Esophagus squamous epithelium (tissue), 4 donors: ENCODE measurements around the gene MRPL41.

Experiments used
- POLR2A ChIP-seq, 4 donors: fragments of 450-650 bp; IDR thresholded peaks; one replicate each; pipeline ENCODE4 v1.6.1; 2017; ENCODE audit warnings: antibody characterized with exemption in 4 of 4, mild to moderate bottlenecking in 4 of 4, moderate library complexity in 3 of 4
- TF ChIP-seq, protein P1 (sequence below), 6 experiments: fragments of 450-650 bp in 4 of 6; fragments of 200-600 bp in 2 of 6; sonication (generic) in 2 of 6; IDR thresholded peaks; one replicate each; pipeline ENCODE4 v1.5.1; 2016 to 2019; ENCODE audit warnings: antibody characterized with exemption in 6 of 6, mild to moderate bottlenecking in 4 of 6, moderate library complexity in 4 of 6

DNA sequence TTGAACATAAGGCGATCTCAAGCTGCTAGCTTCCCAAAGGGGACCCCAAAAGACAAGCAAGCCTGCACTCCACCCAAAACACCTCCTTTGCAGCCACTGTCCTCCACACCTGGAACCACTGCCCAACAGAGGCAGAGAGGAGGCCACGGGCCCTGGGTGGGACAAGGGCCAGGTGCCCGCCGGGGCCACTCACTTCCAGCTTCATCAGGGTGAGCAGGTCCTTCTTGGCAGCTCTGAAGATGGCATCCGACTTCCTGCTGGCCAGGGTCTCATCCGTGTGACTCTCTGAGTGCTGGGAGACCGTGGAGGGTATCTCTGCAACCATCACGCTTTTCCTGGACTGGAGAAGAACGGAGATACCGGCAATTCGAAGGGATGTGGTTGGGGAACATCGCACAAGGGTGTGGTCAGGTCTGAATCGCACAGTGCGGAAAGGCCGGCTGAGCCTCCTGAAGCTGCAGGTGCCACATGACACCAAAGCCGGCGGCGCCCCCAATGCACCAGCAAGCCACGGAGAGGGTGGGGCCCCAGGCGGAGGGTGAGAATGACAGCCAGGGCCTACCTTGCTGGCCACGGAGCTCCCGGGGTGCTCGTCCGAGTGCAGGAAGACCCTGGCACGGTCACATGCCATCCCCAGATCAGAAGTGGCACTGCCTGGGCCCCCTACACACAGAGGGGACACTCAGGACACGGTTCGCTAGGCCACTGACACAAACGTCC lies 46.1 kb upstream of the MRPL41 start:
- TF ChIP-seq, protein P1, sequence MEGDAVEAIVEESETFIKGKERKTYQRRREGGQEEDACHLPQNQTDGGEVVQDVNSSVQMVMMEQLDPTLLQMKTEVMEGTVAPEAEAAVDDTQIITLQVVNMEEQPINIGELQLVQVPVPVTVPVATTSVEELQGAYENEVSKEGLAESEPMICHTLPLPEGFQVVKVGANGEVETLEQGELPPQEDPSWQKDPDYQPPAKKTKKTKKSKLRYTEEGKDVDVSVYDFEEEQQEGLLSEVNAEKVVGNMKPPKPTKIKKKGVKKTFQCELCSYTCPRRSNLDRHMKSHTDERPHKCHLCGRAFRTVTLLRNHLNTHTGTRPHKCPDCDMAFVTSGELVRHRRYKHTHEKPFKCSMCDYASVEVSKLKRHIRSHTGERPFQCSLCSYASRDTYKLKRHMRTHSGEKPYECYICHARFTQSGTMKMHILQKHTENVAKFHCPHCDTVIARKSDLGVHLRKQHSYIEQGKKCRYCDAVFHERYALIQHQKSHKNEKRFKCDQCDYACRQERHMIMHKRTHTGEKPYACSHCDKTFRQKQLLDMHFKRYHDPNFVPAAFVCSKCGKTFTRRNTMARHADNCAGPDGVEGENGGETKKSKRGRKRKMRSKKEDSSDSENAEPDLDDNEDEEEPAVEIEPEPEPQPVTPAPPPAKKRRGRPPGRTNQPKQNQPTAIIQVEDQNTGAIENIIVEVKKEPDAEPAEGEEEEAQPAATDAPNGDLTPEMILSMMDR (IDR thresholded peaks at IDR 0.05), result no peak
- TF ChIP-seq POLR2A (IDR thresholded peaks at IDR 0.05), result no peak
